ENCODE results near the gene NYNRIN. TPM values are rescaled to one million over a fixed set of nuclear protein-coding genes. Genes with fewer than 3 reads are reported as not detected.

NYNRIN gene
- total RNA-seq, 1 donor from 2014 or later: 39.6 TPM

DNA sequence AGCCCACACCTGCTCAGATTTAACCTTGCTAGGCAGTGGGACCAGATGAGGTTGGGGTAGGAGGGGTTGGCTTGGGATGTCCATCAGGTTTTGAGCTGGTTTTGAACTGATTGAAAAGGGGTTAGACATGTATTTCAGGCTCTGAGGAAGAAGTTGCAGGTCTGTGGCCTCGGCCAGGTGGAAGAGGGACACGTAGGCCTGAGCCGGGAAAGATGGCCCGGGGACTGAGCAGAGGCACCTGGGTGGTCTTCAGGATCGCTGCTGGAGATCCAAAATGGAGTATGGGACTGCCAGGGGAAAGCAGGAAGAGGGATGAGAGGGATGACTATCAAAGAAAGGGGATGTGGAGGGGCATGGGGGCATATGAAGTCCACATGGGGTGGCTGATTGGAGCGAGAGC lies 7.6 kb downstream of the NYNRIN start:
- DNase-seq (ENCODE audit: extremely low spot score, unreplicated experiment): no peak
- H3K27me3 Mint-ChIP-seq (ENCODE audit: unreplicated experiment): no peaks in the 10 kb centered on the region
- no peaks in the 10 kb centered on the region for H3K9me3 Mint-ChIP-seq (ENCODE audit: unreplicated experiment)
- no peak overlapping the region for H3K27ac Mint-ChIP-seq (ENCODE audit: unreplicated experiment)
- H3K4me1 Mint-ChIP-seq (ENCODE audit: unreplicated experiment): peaks cover 30% of the 10 kb centered on the region
- peaks cover 27% of the 10 kb centered on the region for H3K36me3 Mint-ChIP-seq (ENCODE audit: unreplicated experiment)
- TF ChIP-seq, protein P1, sequence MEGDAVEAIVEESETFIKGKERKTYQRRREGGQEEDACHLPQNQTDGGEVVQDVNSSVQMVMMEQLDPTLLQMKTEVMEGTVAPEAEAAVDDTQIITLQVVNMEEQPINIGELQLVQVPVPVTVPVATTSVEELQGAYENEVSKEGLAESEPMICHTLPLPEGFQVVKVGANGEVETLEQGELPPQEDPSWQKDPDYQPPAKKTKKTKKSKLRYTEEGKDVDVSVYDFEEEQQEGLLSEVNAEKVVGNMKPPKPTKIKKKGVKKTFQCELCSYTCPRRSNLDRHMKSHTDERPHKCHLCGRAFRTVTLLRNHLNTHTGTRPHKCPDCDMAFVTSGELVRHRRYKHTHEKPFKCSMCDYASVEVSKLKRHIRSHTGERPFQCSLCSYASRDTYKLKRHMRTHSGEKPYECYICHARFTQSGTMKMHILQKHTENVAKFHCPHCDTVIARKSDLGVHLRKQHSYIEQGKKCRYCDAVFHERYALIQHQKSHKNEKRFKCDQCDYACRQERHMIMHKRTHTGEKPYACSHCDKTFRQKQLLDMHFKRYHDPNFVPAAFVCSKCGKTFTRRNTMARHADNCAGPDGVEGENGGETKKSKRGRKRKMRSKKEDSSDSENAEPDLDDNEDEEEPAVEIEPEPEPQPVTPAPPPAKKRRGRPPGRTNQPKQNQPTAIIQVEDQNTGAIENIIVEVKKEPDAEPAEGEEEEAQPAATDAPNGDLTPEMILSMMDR (IDR thresholded peaks at IDR 0.05): no peak
- H3K4me3 Mint-ChIP-seq (ENCODE audit: unreplicated experiment): no peak overlapping the region

DNA sequence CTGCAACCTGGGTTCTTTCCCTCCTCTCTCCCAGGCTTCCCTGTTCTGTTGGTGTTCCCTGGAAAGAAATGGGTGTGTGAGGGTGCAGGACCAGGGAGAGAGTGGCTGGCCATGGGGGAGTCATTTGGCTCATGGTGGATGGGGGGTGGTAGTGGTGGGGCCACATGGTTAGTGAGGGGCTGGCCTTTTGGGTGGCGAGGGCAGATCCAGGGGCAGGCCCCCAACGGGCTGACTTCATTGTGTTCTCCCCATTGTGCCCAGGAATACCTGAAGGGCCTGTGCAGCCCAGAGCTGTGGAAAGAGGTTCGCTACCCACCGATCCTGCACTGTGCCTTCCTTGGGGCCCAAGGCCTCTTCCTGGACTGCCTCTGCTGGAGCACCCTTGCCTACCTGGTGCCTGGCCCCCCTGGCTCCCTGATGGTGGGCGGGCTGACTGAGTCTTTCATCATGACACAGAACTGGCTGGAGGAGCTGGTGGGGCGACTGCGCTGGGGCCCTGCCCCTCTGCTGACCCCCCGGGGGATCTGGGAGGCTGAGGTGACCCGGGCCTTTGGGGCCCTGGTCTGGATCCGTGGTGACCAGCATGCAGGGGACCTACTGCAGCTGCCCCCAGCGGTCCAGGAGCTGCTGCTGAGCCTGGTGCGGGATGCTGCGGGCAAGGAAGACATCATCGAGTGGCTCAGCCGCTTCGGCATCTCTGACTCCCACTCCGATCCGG lies 9.0 kb downstream of the NYNRIN start:
- Mint-ChIP-seq H3K4me1 (ENCODE audit: unreplicated experiment) (peaks cover 18% of the 10 kb centered on the region), H3K9me3 (ENCODE audit: unreplicated experiment) (no peaks in the 10 kb centered on the region), H3K4me3 (ENCODE audit: unreplicated experiment) (no peak overlapping the region), H3K27me3 (ENCODE audit: unreplicated experiment) (no peaks in the 10 kb centered on the region), H3K27ac (ENCODE audit: unreplicated experiment) (no peak overlapping the region), H3K36me3 (ENCODE audit: unreplicated experiment) (peaks cover 30% of the 10 kb centered on the region)
- TF ChIP-seq, protein P1 (IDR thresholded peaks at IDR 0.05): no peak
- DNase-seq (ENCODE audit: extremely low spot score, unreplicated experiment): no peak

DNA sequence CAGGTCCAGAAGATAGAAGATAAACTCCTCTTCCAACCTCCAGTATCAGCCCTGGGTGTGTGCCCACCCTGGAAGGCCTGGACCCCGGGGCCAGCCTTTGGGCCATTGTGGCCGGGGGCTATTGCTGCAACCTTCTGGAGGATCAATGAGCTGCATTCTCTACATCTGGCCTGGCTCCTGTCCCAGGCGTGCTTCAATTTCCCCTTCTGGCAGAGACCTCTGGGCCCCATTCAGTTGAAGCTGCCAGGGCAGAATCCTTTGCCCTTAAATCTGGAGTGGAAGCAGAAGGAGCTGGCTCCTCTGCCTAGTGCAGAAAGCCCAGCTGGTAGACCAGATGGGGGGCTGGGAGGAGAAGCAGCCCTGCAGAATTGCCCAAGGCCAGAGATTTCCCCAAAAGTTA lies 10.0 kb downstream of the NYNRIN start:
- Mint-ChIP-seq H3K27me3 (ENCODE audit: unreplicated experiment) (no peaks in the 10 kb centered on the region), H3K4me3 (ENCODE audit: unreplicated experiment) (no peak overlapping the region), H3K27ac (ENCODE audit: unreplicated experiment) (no peak overlapping the region), H3K36me3 (ENCODE audit: unreplicated experiment) (peaks cover 26% of the 10 kb centered on the region), H3K9me3 (ENCODE audit: unreplicated experiment) (no peaks in the 10 kb centered on the region), H3K4me1 (ENCODE audit: unreplicated experiment) (peaks cover 8% of the 10 kb centered on the region)
- TF ChIP-seq, protein P1 (IDR thresholded peaks at IDR 0.05): no peak
- no peak for DNase-seq (ENCODE audit: extremely low spot score, unreplicated experiment)

DNA sequence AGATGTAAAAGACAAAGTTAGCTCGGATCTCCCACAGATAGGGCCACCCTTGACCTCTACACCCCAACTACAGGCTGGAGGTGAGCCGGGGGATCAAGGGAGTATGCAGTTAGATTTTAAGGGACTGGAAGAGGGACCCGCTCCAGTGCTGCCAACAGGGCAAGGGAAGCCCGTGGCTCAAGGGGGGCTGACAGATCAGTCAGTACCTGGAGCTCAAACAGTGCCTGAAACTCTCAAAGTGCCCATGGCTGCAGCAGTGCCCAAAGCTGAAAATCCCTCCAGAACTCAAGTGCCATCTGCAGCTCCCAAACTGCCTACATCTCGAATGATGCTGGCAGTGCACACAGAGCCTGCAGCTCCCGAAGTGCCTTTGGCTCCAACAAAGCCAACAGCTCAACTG lies 10.4 kb downstream of the NYNRIN start:
- DNase-seq (ENCODE audit: extremely low spot score, unreplicated experiment): no peak
- Mint-ChIP-seq H3K27me3 (ENCODE audit: unreplicated experiment) (no peaks in the 10 kb centered on the region), H3K4me1 (ENCODE audit: unreplicated experiment) (peaks cover 3% of the 10 kb centered on the region), H3K4me3 (ENCODE audit: unreplicated experiment) (no peak overlapping the region), H3K9me3 (ENCODE audit: unreplicated experiment) (no peaks in the 10 kb centered on the region), H3K36me3 (ENCODE audit: unreplicated experiment) (peaks cover 24% of the 10 kb centered on the region), H3K27ac (ENCODE audit: unreplicated experiment) (no peak overlapping the region)
- TF ChIP-seq, protein P1 (IDR thresholded peaks at IDR 0.05): no peak

DNA sequence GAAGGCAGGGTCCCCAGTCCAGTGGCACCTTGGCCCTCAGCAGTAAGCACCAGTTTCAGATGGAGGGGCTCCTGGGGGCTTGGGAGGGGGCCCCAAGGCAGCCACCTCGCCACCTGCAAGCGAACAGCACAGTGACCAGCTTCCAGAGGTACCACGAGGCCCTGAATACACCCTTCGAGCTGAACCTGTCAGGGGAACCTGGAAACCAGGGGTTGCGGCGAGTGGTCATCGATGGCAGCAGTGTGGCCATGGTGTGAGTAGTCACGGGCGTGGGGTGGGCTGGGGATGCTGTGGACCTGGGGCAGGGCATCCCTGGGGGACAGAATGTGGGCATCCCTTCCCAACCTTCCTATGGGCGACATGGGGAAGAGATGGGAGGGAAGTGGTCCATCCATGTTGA lies 11.2 kb downstream of the NYNRIN start:
- TF ChIP-seq, protein P1 (IDR thresholded peaks at IDR 0.05): no peak
- DNase-seq (ENCODE audit: extremely low spot score, unreplicated experiment): no peak
- no peaks in the 10 kb centered on the region for H3K27me3 Mint-ChIP-seq (ENCODE audit: unreplicated experiment)
- no peak overlapping the region for H3K4me3 Mint-ChIP-seq (ENCODE audit: unreplicated experiment)
- no peaks in the 10 kb centered on the region for H3K9me3 Mint-ChIP-seq (ENCODE audit: unreplicated experiment)
- H3K27ac Mint-ChIP-seq (ENCODE audit: unreplicated experiment): no peak overlapping the region
- H3K4me1 Mint-ChIP-seq (ENCODE audit: unreplicated experiment): peaks cover 1% of the 10 kb centered on the region
- peaks cover 30% of the 10 kb centered on the region for H3K36me3 Mint-ChIP-seq (ENCODE audit: unreplicated experiment)
